DND-41 (cell line): ENCODE results near the gene KCNAB2.

Source experiments
- ATAC-seq: fragments of 200-7000 bp; cut with Tn5 transposase; 3 replicates; pipeline ENCODE4 v1.9.1; 2021; ENCODE audit warnings: low read depth; ENCODE audit not compliant: insufficient read depth
- DNase-seq: peaks from one replicate; pipeline ENCODE4 v3.0.0-alpha.2; 2020
- H2AFZ ChIP-seq: 2 replicates; pipeline ENCODE4 v1.6.0; 2012; ENCODE audit warnings: low read depth, low read length
- H3K27ac ChIP-seq: 2 replicates; pipeline ENCODE4 v1.5.1; 2012; ENCODE audit warnings: low read length, inconsistent platforms
- H3K27me3 ChIP-seq: fragments of 200-600 bp; sonication (generic); 2 replicates; pipeline ENCODE4 v1.6.0; 2012; ENCODE audit warnings: low read length, mild to moderate bottlenecking, inconsistent platforms; ENCODE audit not compliant: insufficient read depth, poor library complexity
- H3K36me3 ChIP-seq: 2 replicates; pipeline ENCODE4 v1.5.1; 2012; ENCODE audit warnings: low read length, inconsistent platforms; ENCODE audit not compliant: insufficient read depth
- H3K4me1 ChIP-seq: 2 replicates; pipeline ENCODE4 v1.5.1; 2012; ENCODE audit warnings: mild to moderate bottlenecking, low read length; ENCODE audit not compliant: insufficient read depth
- H3K4me2 ChIP-seq: 2 replicates; pipeline ENCODE4 v1.6.0; 2012; ENCODE audit warnings: mild to moderate bottlenecking, moderate library complexity, low read length, inconsistent platforms; ENCODE audit not compliant: insufficient read depth
- H3K4me3 ChIP-seq, 2 experiments: fragments of 200-600 bp in 1 of 2; shearing (Covaris generic) in 1 of 2; 2 replicates each; pipeline ENCODE4 v1.5.1; 2012 to 2016; ENCODE audit warnings: inconsistent platforms in 2 of 2, low read length in 2 of 2, mild to moderate bottlenecking in 2 of 2, low read depth in 1 of 2, moderate library complexity in 1 of 2
- H3K79me2 ChIP-seq: 2 replicates; pipeline ENCODE4 v1.6.0; 2012; ENCODE audit warnings: low read length, inconsistent platforms; ENCODE audit not compliant: insufficient read depth
- H3K9ac ChIP-seq: 2 replicates; pipeline ENCODE4 v1.6.0; 2012; ENCODE audit warnings: low read depth, mild to moderate bottlenecking, inconsistent platforms, low read length, moderate library complexity
- H3K9me3 ChIP-seq: 2 replicates; pipeline ENCODE4 v1.5.1; 2012; ENCODE audit warnings: low read length, moderate library complexity, mild to moderate bottlenecking, inconsistent platforms; ENCODE audit not compliant: insufficient read depth, severe bottlenecking
- H4K20me1 ChIP-seq: 2 replicates; pipeline ENCODE4 v1.6.0; 2012; ENCODE audit warnings: low read length; ENCODE audit not compliant: insufficient read depth
- CTCF ChIP-seq: IDR thresholded peaks from 2 replicates; pipeline ENCODE4 v1.5.1; 2012; ENCODE audit warnings: borderline replicate concordance, low read length, moderate library complexity, mild to moderate bottlenecking; ENCODE audit not compliant: poor library complexity, severe bottlenecking; ENCODE audit errors: extremely low read depth
- EZH2 ChIP-seq: IDR thresholded peaks from 3 replicates; pipeline ENCODE4 v1.6.1; 2012; ENCODE audit warnings: borderline replicate concordance, low read depth, mild to moderate bottlenecking, moderate library complexity, low read length, inconsistent platforms; ENCODE audit not compliant: severe bottlenecking

KCNAB2 gene

GRCh38 chr1:6019166-6019845, 26.4 kb upstream of the KCNAB2 start:
- Histone ChIP-seq H3K27ac (no peak overlapping the region), H3K9ac (no peak overlapping the region), H3K36me3 (no peaks in the 10 kb centered on the region), H3K4me1 (no peaks in the 10 kb centered on the region), H3K9me3 (no peaks in the 10 kb centered on the region), H3K27me3 (no peaks in the 10 kb centered on the region), H3K4me2 (no peak overlapping the region), H2AFZ (no peak overlapping the region), H4K20me1 (peaks cover 27% of the 10 kb centered on the region), H3K79me2 (no peaks in the 10 kb centered on the region), H3K4me3 (no peak overlapping the region)
- TF ChIP-seq EZH2, result no peak
- no peak for TF ChIP-seq CTCF
- DNase-seq (no peak), ATAC-seq (no peak)

- DNase-seq, result no peak
- H3K79me2 ChIP-seq, result peaks cover 5% of the 10 kb centered on the region
- H4K20me1 ChIP-seq, result peaks cover 33% of the 10 kb centered on the region
- H3K27me3 ChIP-seq, result no peaks in the 10 kb centered on the region
- H3K9me3 ChIP-seq, result no peaks in the 10 kb centered on the region
- H3K4me1 ChIP-seq, result peaks cover 20% of the 10 kb centered on the region
- H3K36me3 ChIP-seq, result no peaks in the 10 kb centered on the region; the same call in 1 of the 2 replicates
- no peak overlapping the region for H3K4me2 ChIP-seq
- no peak overlapping the region for H3K9ac ChIP-seq
- no peak overlapping the region for H3K4me3 ChIP-seq
- H3K27ac ChIP-seq, result no peak overlapping the region
- H2AFZ ChIP-seq, result no peak overlapping the region
- no peak for TF ChIP-seq EZH2
- TF ChIP-seq CTCF, result no peak
- ATAC-seq, result no peak
Observed at GRCh38 chr1:6022193-6022592, 23.5 kb upstream of the KCNAB2 start.

GRCh38 chr1:6023346-6023745, 22.3 kb upstream of the KCNAB2 start:
- Histone ChIP-seq H3K27ac (no peak overlapping the region), H3K9me3 (no peaks in the 10 kb centered on the region), H3K4me3 (no peak overlapping the region), H4K20me1 (peaks cover 38% of the 10 kb centered on the region), H3K36me3 (no peaks in the 10 kb centered on the region; the same call in 1 of the 2 replicates), H3K27me3 (no peaks in the 10 kb centered on the region), H3K9ac (no peak overlapping the region), H3K79me2 (peaks cover 9% of the 10 kb centered on the region), H3K4me1 (peaks cover 31% of the 10 kb centered on the region), H3K4me2 (no peak overlapping the region), H2AFZ (no peak overlapping the region)
- no peak for DNase-seq
- no peak for ATAC-seq
- TF ChIP-seq EZH2 (no peak), CTCF (no peak)
